ENCODE measurements around the gene RBM42.
"Not testable (repeated sequence)": the region's sequence is repeated elsewhere in the genome, so short reads cannot be mapped to it uniquely, and the experiment has no call there.

RBM42 gene, protein sequence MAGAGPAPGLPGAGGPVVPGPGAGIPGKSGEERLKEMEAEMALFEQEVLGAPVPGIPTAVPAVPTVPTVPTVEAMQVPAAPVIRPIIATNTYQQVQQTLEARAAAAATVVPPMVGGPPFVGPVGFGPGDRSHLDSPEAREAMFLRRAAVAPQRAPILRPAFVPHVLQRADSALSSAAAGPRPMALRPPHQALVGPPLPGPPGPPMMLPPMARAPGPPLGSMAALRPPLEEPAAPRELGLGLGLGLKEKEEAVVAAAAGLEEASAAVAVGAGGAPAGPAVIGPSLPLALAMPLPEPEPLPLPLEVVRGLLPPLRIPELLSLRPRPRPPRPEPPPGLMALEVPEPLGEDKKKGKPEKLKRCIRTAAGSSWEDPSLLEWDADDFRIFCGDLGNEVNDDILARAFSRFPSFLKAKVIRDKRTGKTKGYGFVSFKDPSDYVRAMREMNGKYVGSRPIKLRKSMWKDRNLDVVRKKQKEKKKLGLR

DNA sequence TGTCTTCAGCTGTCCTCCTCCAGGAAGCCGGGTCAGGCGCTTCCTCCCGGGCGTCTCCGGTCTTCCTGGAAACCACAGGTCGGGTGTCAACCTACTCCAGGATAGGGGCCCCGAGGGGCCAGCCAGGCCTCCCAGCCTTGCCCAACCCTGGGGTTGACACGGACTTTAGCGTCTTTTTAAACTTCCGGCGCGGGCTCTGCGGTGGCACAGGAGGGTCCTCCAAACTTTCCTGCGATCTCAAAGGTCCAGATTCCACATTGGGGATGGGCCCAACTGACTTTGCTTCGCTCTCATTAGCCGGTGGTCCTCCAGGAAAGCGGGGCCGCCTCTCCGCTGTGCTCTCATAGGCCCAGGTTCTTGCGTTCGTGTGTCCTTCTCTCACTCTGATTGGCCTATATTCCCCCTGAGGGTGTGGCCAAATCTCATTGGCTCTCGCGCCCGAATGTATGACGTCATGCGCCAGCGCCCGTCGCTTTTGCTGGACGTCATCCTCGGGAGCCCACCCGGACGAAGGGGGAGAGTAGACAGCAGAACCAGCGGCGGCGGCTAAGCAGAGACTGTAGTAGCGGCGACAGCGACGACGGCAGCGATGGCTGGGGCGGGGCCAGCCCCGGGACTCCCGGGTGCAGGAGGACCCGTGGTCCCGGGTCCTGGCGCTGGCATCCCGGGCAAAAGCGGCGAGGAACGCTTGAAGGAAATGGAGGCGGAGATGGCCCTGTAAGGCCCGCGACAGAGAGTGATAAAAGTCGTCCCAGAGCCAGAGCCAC lies at the start of gene RBM42:
TSS of gene RBM42 (plus strand) at position 472 of the 767 bp plus-strand sequence. CDS start at position 590, 118 bp downstream.
- peak; percentile 97 for DNase-seq

DNA sequence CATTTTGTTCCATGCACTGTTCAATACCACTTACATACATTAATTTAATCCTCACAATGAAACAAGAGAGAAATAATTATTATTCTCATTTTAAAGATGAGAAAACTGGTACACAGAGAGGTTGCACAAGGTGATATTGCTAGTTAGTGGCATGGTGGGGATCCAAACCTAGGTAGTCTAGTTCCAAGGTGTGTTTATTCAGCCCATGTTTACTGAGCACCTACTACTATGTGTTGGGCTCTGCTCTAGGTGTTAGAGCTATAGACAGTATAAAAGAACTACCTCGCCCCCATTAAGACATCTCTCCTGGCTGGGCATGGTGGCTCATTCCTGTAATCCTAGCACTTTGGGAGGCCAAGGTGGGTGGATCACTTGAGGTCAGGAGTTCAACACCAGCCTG lies 46.1 kb upstream of the RBM42 start:
- DNase-seq, result no peak

DNA sequence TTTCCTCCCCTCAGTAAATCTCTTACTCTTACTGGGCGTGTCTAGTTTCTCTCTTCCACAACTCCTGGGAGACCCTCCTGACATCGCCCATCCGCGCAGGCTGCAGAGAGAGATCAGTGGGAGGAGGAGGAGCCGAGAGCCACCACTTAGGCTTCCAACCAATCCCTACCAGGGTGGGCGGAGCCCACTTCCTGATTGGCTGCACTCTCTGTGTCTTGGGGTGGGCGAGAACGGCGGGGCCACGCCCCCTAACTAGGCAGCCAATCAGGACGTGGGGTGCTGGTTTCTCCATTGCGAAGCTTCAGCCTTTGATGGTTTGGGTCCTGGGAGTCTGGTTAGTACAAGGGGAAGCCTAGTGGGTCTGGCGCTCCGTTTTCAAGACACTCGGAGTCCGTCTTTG lies 43.0 kb upstream of the RBM42 start, which contains the start of gene PMIS2:
TSS of gene PMIS2 (plus strand) at position 326 of the 400 bp plus-strand sequence. CDS start 87 bp downstream, outside the sequence.
- no peak for DNase-seq

DNA sequence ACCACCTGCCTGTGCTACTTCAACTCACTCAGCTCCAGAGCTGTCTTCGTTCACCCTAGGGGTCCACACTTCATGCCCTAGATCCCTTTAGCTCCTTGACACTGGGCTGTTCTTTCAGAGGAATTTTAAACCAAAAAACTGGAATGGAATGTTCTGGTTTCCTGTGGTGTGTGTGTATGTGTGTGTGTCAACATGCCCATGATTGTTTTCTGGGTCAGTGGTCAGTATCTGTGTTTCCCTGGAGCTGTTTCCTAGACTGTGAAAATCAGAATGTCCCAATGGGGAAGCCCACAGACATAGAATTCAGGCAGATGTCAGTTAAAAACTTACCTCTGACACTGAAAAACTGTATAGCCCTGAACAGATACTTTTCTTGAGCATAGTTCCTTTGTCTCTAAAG lies 41.5 kb upstream of the RBM42 start:
- DNase-seq, result no peak

DNA sequence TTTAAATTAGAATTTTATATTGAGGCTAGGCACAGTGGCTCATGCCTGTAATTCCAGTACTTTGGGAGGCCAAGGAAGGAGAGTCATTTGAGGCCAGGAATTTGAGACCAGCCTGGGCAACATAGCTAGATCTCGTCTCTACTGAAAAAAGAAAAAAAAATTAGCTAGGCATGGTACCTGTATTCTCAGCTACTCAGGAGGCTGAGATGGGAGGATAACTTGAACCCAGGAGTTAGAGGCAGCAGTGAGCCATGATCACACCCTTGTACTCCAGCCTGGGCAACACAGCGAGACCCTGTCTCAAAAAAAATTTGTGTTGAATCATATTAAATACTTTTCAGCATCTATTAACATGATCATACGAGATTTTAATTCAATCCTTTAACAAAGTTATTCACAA lies 38.0 kb upstream of the RBM42 start:
- no peak for DNase-seq

DNA sequence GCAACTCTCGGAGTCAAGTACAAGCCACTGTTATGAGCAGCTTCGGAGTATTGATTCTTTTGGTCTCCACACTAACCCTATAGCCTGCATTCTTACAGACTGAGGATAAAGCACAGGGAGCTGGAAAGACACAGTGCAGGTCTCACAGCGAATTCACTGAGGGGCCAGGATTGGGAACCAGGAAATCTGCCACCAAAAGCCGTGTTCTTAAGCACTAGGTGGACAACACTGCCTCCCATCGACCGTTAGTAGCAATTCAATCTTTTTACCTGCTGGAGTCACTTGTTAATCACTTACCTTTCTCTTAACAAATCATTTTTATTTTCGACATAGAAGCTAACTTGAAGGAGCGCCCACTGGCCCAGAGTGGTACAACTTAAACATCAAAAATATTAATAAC lies 36.6 kb upstream of the RBM42 start:
- DNase-seq, result no peak

DNA sequence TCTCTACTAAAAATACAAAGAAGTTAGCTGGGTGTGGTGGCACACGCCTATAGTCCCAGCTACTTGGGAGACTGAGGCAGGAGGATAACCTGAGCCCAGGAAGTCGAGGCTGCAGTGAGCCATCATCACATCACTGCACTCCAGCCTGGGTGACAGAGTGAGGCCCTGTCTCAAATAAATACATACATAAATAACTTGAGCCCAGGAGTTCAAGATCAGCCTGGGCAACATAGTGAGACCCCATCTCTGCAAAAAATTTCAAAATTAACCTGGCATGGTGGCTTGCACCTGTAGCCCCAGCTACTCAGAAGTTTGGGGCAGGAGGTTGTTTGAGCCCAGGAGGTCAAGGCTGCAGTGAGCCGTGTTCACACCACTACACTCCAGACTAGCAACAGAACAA lies 33.8 kb upstream of the RBM42 start:
- DNase-seq, result not testable (repeated sequence)

DNA sequence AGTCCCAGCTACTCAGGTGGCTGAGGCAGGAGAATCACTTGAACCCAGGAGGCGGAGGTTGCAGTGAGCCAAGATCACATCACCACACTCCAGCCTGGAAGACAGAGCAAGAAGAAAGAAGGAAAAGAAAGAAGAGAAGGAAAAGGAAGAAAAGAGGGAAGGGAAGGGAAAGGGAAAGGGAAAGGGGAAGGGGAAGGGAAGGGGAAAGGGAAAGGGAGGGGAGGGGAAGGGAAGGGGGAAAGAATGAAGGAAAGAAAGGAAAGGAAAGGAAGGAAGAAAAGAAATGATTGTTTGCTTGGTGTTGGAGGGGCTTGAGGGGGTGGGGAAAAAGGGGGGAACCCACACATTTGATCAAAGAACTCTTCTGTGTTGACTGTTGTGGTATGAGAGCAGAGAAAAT lies 32.9 kb upstream of the RBM42 start:
- no peak for DNase-seq

DNA sequence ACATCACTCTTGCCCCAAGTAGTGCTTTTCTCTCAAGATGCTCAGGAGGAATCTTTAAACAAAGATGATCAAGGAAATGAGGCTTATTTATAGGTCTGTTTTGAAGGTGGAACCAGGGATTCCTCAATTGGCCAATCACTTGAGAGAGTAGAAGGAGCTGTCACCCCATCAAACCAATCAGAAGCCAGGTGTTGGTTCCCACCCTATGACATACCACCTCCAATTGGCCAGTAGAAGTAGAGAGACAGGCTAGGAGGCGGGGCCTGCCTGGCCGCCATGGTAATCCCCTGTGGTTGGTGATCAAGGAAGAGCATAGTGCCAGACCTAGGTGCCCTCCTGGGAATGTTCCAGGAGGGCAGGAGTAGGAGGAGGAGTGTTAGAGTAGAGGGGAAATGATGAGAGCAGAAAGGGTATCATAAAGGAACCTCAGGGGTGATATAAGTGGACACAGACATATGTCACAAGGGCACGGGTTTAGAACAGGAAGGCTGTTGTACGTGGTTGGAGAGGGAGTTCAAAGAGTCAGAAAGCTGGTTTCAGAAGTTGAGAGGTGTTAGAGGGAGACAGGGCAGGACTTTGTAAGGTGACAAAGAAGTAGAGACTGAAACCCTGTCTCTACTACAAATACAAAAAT lies 32.4 kb upstream of the RBM42 start:
- no peak for DNase-seq

DNA sequence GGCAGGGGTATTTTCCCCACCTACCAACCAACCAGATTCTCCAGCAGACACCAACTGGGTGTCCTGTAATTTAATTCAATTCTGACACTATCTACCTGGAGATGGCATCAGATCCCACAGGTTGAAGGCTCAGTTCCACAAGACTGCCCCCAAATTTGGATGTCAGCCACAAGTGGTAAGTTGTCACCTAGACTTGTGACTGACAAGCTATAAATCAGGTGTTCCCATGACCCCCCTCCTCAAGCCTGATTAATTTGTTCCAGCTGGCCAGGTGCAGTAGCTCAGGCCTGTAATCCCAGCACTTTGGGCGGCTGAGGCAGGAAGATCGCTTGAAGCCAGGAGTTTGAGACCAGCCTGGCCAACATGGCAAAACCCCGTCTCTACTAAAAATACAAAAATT lies 26.9 kb upstream of the RBM42 start:
- no peak for DNase-seq

DNA sequence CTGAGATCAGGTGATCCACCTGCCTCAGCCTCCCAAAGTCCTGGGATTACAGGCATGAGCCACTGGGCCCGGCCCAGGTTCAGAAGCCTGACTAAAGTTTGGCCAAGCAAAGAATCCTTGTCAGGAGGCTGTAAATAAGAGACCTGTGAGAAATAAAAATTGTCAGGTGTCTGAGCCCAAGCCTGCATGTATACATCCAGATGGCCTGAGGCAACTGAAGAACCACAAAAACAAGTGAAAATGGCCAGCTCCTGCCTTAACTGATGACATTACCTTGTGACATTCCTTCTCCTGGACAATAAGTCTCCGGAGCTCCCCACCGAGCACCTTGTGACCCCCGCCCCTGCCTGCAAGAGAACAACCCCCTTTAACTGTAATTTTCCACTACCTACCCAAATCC lies 24.4 kb upstream of the RBM42 start:
- not testable (repeated sequence) for DNase-seq

DNA sequence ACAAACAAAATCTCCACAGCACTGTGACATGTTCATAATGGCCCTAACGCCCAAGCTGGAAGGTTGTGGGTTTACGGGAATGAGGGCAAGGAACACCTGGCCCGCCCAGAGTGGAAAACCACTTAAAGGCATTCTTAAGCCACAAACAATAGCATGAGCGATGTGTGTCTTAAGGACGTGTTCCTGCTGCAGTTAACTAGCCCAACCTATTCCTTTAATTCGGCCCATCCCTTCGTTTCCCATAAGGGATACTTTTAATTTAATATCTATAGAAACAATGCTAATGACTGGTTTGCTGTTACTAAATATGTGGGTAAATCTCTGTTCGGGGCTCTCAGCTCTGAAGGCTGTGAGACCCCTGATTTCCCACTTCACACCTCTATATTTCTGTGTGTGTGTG lies 21.7 kb upstream of the RBM42 start:
- DNase-seq, result not testable (repeated sequence)

DNA sequence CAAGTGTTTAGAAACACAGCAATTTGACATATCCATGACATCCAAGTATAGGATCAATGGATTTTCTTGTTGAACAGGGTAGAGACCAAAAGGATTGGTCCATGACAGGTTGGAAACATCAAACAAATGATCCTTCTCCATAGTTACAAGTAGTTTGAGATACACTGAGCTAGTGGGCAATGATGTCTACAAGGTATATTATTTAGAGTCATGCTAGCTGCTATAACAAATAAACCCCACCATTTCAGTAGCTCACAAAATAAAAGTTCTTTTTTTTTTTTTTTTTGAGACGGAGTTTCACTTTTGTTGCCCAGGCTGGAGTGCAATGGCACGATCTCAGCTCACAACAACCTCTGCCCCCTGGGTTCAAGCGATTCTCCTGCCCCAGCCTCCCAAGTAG lies 21.2 kb upstream of the RBM42 start:
- DNase-seq, result no peak

DNA sequence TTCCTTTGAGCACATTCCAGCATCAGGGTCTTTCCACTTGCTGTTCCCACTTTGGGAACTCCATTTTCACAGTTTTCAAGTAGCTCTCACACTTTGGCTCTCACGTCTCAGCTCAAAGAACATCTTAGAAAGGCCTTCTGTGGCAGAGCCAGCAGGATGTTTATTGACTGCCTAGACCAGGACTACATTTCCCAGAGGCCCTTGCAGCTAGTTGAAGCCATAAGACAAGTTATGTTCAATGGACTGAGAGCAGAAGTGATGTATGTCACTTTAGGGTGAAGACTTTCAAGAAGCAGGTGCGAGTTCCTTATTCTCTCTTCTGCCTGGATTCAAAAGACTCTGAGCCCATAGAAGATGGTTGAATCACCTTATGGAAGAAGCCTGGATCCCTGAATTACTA lies 20.6 kb upstream of the RBM42 start:
- no peak for DNase-seq

DNA sequence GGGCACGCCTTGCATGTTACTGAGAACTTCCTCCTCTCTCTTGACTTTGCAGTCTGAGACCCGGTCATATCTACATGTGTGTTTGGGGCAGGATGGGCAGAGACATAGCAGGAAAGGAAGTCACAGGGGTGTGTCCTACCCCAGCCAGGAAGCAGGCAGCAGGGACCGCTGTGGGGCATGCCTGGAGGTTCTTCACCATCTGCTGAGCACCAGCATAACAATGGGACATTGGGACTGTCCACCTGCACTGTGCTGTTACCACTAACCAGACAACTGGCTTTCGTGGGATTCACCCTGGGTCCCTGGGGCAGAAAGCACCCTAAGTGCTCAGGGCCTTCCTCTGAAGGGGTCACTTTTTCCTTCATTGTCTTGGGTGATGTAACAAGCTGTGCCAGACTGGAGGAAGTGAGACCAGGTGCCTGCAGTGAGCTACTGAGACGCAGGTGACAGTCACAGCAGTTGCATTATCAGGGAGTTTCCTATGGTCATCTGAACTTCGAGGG lies 18.9 kb upstream of the RBM42 start:
- DNase-seq, result peak; percentile 68

DNA sequence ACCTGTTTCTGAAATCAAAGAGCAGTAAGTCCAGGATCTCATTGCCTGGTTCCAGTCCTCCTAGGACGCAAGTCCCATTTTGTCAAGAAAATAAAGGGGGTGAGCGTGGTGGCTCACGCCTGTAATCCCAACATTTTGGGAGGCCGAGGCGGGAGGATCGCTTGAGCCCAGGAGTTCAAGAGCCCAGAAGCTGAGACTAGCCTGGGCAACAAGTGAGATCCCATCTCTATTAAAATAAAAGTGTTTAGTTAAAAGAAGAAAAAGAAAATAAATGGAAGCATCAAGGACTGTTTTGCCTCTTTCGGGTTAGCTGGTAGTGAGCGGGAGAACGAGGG lies 16.6 kb upstream of the RBM42 start:
- DNase-seq, result no peak

DNA sequence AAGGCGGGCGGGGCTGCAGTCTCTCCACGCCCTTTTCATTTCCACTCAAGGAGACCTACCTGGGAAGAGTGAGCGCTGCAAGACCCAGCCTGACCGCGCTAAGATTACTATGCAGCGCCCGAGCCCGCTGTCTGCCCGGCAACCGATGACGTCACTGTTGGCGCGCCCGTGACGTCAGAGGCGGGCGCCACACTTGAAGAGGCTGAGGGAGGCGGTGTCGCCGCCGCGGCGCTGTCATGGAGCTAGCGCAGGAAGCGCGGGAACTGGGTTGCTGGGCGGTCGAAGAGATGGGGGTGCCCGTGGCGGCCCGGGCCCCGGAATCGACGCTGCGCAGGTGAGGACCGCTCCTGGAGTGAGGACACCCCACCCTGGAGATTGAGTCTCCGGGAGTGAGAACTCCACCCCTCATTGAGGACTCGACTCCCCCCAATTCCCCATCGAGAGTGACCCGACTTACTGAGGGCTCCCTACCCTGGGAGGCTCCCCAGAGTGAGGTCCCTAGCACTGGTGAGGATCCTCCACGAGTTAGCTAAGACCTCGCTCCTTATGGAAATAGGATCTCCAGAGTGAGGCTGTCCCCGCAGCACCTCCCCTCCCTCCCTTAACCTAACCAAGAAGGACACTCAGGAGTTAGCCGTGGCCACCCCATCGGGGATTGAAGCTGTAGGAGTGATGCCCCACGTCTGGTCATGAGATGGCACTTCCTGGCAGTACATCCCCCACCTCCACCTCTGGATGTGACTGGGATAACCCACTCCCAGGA lies 16.1 kb upstream of the RBM42 start, which contains the start of gene HAUS5:
TSS of gene HAUS5 (plus strand) at position 177 of the 763 bp plus-strand sequence. CDS start at position 237, 60 bp downstream.
- DNase-seq, result peak; percentile 94

DNA sequence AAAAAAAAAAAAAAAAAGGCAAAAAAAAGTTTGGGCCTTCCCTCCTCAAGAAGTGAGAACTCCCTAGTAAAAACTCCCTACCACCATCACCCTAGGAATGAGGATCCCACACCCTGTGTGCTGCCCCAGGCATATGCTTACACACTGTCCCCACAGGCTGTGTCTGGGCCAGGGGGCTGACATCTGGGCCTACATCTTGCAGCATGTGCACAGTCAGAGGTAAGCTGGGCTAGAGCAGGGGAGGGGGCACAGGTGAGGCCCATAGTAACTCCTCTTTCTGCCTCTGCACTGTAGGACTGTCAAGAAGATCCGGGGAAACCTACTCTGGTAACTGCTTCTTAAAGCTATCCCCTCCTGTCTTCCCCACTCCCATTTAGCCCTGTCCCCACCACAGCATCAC lies 15.3 kb upstream of the RBM42 start:
- DNase-seq, result no peak

DNA sequence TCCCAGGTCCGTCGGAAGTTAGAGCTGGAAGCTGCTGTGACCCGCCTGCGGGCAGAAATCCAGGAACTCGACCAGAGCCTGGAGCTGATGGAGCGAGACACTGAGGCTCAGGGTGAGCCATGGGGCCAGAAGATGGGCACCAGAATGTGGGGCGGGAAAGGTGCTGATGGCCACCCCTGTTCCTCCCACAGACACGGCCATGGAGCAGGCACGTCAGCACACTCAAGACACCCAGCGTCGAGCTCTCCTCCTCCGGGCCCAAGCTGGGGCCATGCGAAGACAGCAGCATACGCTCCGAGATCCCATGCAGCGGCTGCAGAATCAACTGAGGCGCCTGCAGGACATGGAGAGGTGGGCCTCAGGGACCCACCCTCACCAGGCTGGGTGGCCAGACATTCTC lies 13.8 kb upstream of the RBM42 start:
- DNase-seq, result no peak

DNA sequence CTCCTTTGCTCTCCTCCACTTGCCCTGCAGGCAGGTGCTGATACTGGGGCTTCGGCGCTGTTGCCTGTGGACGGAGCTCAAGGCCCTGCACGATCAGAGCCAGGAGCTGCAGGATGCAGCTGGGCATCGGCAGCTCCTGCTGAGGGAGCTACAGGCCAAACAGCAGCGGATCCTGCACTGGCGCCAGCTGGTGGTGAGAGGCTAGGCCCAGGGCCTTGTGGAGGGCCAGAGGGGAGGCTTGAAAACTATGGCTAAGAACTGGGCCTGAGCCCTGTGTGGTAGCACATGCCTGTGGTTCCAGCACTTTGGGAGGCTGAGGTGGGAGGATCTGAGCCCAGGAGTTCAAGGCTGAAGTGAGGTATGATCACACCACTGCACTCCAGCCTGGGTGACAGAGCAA lies 10.0 kb upstream of the RBM42 start:
- no peak for DNase-seq

DNA sequence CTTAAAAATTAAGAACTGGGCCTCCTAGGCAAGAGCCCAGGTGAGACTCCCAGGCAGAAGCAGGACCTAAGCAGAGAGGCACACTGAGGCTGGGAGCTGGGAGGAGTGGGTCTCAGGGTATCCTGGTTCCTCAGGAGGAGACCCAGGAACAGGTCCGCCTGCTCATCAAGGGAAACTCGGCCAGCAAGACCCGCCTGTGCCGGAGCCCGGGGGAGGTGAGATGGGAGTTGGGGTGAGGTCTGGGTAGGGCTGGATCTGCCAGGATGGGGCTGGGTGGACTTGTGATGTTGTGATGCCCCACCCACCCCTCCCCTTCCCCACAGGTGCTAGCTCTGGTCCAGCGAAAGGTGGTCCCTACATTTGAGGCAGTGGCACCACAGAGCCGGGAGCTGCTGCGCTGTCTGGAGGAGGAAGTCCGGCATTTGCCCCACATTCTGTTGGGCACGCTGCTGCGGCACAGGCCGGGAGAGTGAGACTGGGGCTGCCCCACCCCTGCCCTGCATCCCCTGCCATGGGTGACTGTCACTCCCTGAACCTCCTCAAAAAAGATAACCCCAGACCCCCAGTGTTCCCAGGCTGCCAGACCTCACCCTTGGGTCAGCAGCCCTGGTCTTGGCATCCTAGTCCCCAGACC lies 9.4 kb upstream of the RBM42 start:
- DNase-seq, result no peak

DNA sequence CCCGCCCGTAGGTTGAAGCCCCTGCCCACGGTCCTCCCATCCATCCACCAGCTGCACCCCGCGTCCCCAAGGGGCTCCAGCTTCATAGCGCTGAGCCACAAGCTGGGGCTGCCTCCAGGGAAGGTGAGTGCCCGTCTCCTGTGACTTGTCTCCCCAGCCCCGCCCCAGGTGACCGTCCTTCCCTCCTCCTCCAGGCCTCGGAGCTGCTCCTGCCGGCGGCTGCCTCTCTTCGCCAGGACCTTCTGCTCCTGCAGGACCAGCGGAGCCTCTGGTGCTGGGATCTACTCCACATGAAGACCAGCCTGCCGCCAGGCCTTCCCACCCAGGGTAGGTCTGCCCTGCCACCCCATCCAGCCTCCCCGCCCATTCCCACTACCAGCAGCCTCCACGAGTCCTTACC lies 8.8 kb upstream of the RBM42 start:
- DNase-seq, result no peak
